ENCODE results near the gene KYNU. TPM values are rescaled to one million over a fixed set of nuclear protein-coding genes. Genes with fewer than 3 reads are reported as not detected.

The KYNU gene
- total and polyA plus RNA-seq, 2 of the 13 experiments (the other 11 are each of a cell fraction or from before 2014, with no cell fraction given) = 21.9 to 68.6 TPM

DNA sequence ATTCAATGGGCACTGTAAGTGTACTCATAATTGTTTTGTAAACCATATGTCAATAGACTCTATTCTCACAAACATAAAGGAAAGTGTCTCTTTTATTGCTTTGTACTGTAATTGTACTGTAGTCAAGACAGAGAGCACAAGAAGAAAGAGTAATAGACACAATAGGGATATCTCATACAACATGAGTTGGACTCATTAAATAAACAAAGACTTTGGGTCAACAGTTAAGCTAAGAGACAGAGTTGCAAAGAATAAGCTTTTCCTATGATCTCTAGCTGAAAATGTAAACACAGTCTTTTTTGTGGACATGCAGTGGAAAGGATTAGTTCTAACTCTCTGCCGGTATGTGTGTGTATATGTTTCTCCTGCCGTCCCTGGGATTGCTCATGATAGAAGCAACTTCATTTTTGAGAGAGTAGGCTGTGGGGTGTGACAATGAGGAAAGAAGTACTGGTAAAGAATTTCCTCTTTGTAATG is 13.9 kb upstream of the KYNU start (continued):
- TF ChIP-seq ZNF562 (CRISPR knock-in tag; IDR thresholded peaks at IDR 0.05; ENCODE audit: borderline replicate concordance) = no peak
- no peak for TF ChIP-seq ZNF30 (CRISPR knock-in tag; IDR thresholded peaks at IDR 0.05)
- TF ChIP-seq, protein P1, sequence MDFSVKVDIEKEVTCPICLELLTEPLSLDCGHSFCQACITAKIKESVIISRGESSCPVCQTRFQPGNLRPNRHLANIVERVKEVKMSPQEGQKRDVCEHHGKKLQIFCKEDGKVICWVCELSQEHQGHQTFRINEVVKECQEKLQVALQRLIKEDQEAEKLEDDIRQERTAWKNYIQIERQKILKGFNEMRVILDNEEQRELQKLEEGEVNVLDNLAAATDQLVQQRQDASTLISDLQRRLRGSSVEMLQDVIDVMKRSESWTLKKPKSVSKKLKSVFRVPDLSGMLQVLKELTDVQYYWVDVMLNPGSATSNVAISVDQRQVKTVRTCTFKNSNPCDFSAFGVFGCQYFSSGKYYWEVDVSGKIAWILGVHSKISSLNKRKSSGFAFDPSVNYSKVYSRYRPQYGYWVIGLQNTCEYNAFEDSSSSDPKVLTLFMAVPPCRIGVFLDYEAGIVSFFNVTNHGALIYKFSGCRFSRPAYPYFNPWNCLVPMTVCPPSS (IDR thresholded peaks at IDR 0.05) = no peak
- no peak for TF ChIP-seq PAF1 (CRISPR knock-in tag; IDR thresholded peaks at IDR 0.05)
- TF ChIP-seq GABPB1 (CRISPR knock-in tag; IDR thresholded peaks at IDR 0.05) = no peak
- TF ChIP-seq, protein P2, sequence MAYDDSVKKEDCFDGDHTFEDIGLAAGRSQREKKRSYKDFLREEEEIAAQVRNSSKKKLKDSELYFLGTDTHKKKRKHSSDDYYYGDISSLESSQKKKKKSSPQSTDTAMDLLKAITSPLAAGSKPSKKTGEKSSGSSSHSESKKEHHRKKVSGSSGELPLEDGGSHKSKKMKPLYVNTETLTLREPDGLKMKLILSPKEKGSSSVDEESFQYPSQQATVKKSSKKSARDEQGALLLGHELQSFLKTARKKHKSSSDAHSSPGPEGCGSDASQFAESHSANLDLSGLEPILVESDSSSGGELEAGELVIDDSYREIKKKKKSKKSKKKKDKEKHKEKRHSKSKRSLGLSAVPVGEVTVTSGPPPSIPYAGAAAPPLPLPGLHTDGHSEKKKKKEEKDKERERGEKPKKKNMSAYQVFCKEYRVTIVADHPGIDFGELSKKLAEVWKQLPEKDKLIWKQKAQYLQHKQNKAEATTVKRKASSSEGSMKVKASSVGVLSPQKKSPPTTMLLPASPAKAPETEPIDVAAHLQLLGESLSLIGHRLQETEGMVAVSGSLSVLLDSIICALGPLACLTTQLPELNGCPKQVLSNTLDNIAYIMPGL (CRISPR knock-in tag; IDR thresholded peaks at IDR 0.05; ENCODE audit: borderline replicate concordance in 1 of 2, low read depth in 1 of 2) = peak in 1 of 2 experiments; percentile 64; a peak in 1 of 4 replicates
- TF ChIP-seq, protein P3, sequence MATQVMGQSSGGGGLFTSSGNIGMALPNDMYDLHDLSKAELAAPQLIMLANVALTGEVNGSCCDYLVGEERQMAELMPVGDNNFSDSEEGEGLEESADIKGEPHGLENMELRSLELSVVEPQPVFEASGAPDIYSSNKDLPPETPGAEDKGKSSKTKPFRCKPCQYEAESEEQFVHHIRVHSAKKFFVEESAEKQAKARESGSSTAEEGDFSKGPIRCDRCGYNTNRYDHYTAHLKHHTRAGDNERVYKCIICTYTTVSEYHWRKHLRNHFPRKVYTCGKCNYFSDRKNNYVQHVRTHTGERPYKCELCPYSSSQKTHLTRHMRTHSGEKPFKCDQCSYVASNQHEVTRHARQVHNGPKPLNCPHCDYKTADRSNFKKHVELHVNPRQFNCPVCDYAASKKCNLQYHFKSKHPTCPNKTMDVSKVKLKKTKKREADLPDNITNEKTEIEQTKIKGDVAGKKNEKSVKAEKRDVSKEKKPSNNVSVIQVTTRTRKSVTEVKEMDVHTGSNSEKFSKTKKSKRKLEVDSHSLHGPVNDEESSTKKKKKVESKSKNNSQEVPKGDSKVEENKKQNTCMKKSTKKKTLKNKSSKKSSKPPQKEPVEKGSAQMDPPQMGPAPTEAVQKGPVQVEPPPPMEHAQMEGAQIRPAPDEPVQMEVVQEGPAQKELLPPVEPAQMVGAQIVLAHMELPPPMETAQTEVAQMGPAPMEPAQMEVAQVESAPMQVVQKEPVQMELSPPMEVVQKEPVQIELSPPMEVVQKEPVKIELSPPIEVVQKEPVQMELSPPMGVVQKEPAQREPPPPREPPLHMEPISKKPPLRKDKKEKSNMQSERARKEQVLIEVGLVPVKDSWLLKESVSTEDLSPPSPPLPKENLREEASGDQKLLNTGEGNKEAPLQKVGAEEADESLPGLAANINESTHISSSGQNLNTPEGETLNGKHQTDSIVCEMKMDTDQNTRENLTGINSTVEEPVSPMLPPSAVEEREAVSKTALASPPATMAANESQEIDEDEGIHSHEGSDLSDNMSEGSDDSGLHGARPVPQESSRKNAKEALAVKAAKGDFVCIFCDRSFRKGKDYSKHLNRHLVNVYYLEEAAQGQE (IDR thresholded peaks at IDR 0.05; ENCODE audit: borderline replicate concordance in 1 of 2, low read depth in 1 of 2, low read length in 2 of 2) = peak in 1 of 2 experiments; percentile 50; a peak in 1 of 4 replicates
- TF ChIP-seq, protein P4, sequence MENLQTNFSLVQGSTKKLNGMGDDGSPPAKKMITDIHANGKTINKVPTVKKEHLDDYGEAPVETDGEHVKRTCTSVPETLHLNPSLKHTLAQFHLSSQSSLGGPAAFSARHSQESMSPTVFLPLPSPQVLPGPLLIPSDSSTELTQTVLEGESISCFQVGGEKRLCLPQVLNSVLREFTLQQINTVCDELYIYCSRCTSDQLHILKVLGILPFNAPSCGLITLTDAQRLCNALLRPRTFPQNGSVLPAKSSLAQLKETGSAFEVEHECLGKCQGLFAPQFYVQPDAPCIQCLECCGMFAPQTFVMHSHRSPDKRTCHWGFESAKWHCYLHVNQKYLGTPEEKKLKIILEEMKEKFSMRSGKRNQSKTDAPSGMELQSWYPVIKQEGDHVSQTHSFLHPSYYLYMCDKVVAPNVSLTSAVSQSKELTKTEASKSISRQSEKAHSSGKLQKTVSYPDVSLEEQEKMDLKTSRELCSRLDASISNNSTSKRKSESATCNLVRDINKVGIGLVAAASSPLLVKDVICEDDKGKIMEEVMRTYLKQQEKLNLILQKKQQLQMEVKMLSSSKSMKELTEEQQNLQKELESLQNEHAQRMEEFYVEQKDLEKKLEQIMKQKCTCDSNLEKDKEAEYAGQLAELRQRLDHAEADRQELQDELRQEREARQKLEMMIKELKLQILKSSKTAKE (CRISPR knock-in tag; IDR thresholded peaks at IDR 0.05; ENCODE audit: borderline replicate concordance) = peak; percentile 88
- no peak for TF ChIP-seq RFXANK (CRISPR knock-in tag; IDR thresholded peaks at IDR 0.05)
- TF ChIP-seq ZNF713 (CRISPR knock-in tag; IDR thresholded peaks at IDR 0.05) = no peak
- peak; percentile 92 for TF ChIP-seq NFIC (IDR thresholded peaks at IDR 0.05; ENCODE audit: low read length)
- TF ChIP-seq, protein P5, sequence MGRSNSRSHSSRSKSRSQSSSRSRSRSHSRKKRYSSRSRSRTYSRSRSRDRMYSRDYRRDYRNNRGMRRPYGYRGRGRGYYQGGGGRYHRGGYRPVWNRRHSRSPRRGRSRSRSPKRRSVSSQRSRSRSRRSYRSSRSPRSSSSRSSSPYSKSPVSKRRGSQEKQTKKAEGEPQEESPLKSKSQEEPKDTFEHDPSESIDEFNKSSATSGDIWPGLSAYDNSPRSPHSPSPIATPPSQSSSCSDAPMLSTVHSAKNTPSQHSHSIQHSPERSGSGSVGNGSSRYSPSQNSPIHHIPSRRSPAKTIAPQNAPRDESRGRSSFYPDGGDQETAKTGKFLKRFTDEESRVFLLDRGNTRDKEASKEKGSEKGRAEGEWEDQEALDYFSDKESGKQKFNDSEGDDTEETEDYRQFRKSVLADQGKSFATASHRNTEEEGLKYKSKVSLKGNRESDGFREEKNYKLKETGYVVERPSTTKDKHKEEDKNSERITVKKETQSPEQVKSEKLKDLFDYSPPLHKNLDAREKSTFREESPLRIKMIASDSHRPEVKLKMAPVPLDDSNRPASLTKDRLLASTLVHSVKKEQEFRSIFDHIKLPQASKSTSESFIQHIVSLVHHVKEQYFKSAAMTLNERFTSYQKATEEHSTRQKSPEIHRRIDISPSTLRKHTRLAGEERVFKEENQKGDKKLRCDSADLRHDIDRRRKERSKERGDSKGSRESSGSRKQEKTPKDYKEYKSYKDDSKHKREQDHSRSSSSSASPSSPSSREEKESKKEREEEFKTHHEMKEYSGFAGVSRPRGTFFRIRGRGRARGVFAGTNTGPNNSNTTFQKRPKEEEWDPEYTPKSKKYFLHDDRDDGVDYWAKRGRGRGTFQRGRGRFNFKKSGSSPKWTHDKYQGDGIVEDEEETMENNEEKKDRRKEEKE (IDR thresholded peaks at IDR 0.05) = no peak
- TF ChIP-seq, protein P6, sequence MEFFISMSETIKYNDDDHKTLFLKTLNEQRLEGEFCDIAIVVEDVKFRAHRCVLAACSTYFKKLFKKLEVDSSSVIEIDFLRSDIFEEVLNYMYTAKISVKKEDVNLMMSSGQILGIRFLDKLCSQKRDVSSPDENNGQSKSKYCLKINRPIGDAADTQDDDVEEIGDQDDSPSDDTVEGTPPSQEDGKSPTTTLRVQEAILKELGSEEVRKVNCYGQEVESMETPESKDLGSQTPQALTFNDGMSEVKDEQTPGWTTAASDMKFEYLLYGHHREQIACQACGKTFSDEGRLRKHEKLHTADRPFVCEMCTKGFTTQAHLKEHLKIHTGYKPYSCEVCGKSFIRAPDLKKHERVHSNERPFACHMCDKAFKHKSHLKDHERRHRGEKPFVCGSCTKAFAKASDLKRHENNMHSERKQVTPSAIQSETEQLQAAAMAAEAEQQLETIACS (CRISPR knock-in tag; IDR thresholded peaks at IDR 0.05) = no peak
- TF ChIP-seq ESRRA (CRISPR knock-in tag; IDR thresholded peaks at IDR 0.05; ENCODE audit: low read depth) = no peak

Measured in HepG2 (cell line).